HL-60 (cell line): ENCODE measurements around the gene MAD1L1.

Source experiments
- GABPA ChIP-seq: IDR thresholded peaks from 2 replicates; pipeline ENCODE4 v1.6.1; 2012; ENCODE audit warnings: low read depth
- POLR2AphosphoS5 ChIP-seq: IDR thresholded peaks from 2 replicates; pipeline ENCODE4 v1.6.1; 2012; ENCODE audit warnings: low read depth
- SPI1 ChIP-seq: IDR thresholded peaks from 2 replicates; pipeline ENCODE4 v1.6.1; 2012; ENCODE audit warnings: low read depth, mild to moderate bottlenecking, borderline replicate concordance
- TF ChIP-seq, protein P1 (sequence below): IDR thresholded peaks from one replicate; pipeline ENCODE4 v1.5.1; 2011; ENCODE audit warnings: low read length, control low read depth, inconsistent platforms; ENCODE audit not compliant: insufficient read depth
- TF ChIP-seq, protein P2 (sequence below): IDR thresholded peaks from 2 replicates; pipeline ENCODE4 v1.6.1; 2012; ENCODE audit warnings: low read depth; ENCODE audit not compliant: insufficient replicate concordance

DNA sequence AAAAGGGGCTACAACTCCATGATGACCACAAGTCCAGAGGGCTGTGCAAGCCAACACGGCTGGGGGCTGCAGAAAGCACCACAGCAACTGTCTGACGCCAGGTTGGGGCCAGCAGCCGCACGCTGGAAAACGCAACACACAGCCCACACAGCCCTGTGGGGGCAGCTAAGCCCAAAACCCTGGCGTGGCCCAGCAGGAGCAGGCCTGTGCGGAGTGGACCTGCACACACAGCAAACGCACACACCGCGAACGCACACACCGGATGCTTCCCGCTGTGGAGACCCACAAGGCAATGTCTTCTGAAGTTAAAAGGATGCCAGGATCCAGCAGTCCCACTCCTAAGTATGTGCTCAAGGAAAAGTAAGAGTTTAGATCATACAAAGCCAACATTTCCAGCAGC, 121.2 kb downstream of the MAD1L1 start:
- TF ChIP-seq POLR2AphosphoS5 (no peak), SPI1 (no peak), GABPA (no peak)
- TF ChIP-seq, protein P1, sequence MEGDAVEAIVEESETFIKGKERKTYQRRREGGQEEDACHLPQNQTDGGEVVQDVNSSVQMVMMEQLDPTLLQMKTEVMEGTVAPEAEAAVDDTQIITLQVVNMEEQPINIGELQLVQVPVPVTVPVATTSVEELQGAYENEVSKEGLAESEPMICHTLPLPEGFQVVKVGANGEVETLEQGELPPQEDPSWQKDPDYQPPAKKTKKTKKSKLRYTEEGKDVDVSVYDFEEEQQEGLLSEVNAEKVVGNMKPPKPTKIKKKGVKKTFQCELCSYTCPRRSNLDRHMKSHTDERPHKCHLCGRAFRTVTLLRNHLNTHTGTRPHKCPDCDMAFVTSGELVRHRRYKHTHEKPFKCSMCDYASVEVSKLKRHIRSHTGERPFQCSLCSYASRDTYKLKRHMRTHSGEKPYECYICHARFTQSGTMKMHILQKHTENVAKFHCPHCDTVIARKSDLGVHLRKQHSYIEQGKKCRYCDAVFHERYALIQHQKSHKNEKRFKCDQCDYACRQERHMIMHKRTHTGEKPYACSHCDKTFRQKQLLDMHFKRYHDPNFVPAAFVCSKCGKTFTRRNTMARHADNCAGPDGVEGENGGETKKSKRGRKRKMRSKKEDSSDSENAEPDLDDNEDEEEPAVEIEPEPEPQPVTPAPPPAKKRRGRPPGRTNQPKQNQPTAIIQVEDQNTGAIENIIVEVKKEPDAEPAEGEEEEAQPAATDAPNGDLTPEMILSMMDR: no peak
- TF ChIP-seq, protein P2, sequence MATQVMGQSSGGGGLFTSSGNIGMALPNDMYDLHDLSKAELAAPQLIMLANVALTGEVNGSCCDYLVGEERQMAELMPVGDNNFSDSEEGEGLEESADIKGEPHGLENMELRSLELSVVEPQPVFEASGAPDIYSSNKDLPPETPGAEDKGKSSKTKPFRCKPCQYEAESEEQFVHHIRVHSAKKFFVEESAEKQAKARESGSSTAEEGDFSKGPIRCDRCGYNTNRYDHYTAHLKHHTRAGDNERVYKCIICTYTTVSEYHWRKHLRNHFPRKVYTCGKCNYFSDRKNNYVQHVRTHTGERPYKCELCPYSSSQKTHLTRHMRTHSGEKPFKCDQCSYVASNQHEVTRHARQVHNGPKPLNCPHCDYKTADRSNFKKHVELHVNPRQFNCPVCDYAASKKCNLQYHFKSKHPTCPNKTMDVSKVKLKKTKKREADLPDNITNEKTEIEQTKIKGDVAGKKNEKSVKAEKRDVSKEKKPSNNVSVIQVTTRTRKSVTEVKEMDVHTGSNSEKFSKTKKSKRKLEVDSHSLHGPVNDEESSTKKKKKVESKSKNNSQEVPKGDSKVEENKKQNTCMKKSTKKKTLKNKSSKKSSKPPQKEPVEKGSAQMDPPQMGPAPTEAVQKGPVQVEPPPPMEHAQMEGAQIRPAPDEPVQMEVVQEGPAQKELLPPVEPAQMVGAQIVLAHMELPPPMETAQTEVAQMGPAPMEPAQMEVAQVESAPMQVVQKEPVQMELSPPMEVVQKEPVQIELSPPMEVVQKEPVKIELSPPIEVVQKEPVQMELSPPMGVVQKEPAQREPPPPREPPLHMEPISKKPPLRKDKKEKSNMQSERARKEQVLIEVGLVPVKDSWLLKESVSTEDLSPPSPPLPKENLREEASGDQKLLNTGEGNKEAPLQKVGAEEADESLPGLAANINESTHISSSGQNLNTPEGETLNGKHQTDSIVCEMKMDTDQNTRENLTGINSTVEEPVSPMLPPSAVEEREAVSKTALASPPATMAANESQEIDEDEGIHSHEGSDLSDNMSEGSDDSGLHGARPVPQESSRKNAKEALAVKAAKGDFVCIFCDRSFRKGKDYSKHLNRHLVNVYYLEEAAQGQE: no peak
